Measurements from ENCODE around the gene CDK13.

The CDK13 gene

GRCh38 chr7:39950473-39951225, 593 bp downstream of the CDK13 start:
- DNase-seq, result peak; percentile 65

DNA sequence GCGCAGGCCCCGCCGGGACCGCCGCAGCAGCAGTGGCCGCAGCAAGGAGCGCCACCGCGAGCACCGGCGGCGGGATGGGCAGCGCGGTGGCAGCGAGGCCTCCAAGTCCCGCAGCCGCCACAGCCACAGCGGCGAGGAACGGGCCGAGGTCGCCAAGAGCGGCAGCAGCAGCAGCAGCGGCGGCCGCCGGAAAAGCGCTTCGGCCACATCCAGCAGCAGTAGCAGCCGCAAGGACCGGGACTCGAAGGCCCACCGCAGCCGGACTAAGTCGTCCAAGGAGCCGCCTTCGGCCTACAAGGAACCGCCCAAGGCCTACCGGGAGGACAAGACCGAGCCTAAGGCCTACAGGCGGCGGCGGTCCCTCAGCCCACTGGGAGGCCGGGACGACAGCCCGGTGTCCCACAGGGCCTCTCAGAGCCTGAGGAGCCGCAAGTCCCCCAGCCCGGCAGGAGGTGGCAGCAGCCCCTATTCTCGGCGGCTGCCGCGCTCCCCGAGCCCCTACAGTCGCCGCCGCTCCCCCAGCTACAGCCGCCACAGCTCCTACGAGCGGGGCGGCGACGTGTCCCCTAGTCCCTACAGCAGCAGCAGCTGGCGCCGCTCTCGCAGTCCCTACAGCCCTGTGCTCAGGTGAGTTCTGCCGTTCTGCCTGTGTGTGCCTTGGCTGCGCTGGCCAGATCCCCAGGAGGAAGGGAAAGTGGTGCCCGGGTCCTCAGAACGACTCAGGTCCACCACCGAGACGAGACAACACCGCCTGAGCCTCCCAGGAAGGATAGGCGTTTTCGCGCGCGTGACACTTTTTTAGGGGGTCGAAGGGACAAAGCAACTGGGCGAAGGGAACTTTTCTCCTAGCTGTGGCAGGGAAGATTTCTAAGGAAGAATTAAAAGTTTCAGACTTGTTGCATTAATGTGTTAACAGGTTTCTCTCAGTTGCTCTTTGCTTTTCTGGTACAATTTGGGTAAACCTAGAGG, 1.5 kb downstream of the CDK13 start:
- DNase-seq, result peak; percentile 93

DNA sequence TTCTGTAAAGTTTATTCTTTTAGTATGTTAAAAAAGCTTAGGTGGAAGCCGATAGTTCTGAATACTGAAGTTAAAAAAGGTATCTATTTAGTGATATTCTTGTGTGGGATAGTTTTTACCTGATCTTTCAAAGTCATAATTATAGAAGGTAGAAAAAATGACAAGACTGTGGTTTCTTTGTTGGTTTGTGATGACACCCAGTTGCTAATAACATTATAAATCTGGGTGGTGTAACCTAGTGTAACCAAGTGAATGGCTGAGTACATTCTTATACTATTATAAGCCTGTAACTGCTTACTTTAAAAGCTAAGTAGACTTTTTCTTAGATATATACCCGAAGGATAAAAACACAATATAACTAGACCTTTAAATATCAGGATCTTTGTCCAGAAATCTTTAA, 2.3 kb downstream of the CDK13 start:
- DNase-seq, result peak; percentile 47

DNA sequence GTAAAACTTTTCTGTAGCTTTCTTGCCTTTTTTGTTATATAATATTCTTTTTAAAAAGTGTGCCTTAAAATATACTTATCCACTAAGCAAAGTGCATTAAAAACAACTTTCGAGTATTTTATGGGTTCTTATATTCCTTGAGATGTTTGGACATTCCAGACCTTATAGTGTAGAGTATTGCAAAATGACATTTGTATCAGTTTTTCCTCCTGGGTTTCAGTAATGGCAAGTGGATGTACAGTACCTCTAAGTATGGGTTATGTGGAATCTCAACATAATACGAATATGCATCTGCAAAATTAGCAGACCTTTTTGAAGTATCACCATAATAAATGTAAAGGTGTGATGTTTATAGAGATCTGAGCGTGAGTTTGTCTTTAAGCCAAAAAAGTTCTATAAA, 2.7 kb downstream of the CDK13 start:
- no peak for DNase-seq

DNA sequence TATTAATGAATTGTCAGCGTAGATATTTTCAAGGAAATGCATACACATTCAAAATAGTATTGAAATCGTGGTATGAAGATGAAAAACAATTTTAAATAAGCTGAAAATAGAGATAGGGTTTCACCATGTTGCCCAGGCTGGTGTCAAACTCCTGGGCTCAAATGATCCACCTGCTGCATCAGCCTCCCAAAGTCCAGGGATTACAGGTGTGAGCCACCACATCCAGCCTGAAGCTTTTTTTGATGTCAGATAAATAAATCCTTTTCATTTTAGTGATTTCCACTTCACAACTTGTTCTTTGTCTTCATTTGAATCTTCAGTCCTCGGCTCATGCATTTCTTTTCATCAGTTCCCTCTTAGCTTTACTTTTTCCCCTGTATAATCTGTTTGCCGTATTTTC, 4.6 kb downstream of the CDK13 start:
- DNase-seq, result no peak

DNA sequence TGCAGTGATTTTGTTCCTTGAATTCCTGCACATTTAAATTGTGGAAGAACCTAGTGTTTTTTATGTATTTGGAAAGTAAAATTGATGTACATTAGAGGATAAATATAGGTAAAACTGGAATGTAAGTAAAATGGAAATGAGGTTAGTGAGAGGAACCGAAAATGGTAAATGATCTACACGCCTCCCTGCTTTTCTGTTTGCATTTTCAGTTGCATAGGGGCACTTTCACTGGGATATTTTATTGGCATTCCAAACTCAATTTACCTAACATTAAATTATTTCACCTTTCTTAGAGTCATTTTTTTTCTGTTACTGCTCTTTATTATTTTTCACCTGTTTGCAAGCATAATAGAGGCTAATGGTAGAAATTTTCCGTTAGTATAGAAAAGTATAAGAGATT, 8.0 kb downstream of the CDK13 start:
- DNase-seq, result no peak

- DNase-seq, result no peak
Observed at GRCh38 chr7:39967406-39968161, 17.5 kb downstream of the CDK13 start.

DNA sequence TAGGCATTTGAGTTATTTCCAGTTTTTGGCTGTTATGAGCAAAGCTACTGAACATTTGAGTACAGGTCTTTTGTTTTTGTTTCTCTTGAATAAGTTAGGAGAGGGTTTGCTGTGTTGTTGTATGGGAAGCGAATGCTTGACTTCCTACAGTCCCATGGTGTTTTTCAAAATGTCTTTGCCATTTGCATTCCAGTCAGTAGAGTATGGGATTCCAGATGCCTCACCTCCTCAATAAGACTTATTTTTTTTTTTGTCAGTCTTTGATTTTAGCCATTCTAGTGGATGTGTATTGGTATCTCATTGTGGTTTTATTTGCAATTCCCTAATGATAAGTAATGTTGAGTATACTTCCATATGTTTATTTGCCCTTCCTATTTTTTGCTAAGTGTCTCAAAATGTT, 19.4 kb downstream of the CDK13 start:
- no peak for DNase-seq

GRCh38 chr7:39971924-39972323, 21.9 kb downstream of the CDK13 start:
- DNase-seq, result no peak

DNA sequence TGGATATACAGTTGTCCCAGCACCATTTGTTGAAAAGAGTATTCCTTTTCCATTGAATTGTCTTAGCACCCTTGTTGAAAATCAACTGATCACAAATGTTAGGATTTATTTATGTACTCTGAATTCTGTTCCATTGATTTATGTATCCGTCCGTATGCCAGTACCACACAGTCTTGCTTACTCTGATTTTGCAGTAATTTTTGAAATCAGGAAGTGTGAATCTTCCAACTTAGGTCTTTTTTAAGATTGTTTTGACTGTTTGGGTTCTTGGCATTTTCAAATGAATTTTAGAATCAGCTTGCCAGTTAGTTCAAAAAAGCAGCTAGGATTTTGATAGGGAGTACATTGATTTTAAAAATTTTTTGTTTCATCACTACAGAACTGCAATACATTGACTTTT, 23.7 kb downstream of the CDK13 start:
- no peak for DNase-seq

GRCh38 chr7:39978230-39978934, 28.3 kb downstream of the CDK13 start:
- no peak for DNase-seq

GRCh38 chr7:39979406-39980073, 29.5 kb downstream of the CDK13 start:
- DNase-seq, result no peak

DNA sequence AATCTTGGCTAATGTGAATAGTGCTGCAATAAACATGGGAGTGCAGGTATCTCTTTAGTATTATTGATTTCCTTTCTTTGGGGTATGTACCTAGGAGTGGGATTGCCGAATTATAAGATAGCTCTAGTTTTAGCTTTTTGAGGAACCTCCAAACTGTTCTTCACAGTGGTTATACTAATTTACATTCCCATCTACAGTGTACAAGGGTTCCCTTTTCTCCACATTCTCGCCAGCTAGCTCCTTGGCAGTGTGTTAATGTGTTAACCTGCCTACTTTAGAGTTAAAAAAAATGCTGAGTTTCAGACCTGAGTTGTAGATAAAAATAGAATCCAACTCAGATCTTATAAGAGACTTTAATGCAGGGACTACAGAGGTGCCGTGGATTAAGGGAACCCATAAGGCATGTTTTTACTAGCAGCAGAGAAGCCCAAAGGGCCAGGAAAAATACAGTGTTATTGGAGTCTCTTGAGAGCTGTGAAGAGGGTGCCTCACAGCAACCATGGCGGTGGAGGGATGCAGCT, 35.4 kb downstream of the CDK13 start:
- peak; percentile 28 for DNase-seq

GRCh38 chr7:39987641-39988347, 37.7 kb downstream of the CDK13 start:
- no peak for DNase-seq

GRCh38 chr7:40000734-40001315, 50.8 kb downstream of the CDK13 start:
- DNase-seq, result no peak

DNA sequence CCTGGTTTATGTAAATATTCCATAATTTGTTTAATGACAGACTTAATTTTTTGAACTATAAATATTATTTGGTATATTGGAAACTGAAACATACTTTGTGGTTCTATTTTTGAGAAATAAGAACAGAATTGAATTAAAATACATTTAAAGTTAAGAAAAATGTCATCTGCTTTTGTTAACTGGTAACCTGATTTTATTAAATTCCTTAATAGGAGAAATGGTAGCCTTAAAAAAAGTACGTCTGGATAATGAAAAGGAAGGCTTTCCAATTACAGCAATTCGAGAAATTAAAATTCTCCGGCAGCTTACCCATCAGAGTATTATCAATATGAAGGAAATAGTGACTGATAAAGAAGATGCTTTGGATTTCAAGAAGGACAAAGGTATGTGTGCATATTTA, 51.6 kb downstream of the CDK13 start:
- DNase-seq, result no peak

- no peak for DNase-seq
Observed at GRCh38 chr7:40003597-40003996, 53.5 kb downstream of the CDK13 start.

DNA sequence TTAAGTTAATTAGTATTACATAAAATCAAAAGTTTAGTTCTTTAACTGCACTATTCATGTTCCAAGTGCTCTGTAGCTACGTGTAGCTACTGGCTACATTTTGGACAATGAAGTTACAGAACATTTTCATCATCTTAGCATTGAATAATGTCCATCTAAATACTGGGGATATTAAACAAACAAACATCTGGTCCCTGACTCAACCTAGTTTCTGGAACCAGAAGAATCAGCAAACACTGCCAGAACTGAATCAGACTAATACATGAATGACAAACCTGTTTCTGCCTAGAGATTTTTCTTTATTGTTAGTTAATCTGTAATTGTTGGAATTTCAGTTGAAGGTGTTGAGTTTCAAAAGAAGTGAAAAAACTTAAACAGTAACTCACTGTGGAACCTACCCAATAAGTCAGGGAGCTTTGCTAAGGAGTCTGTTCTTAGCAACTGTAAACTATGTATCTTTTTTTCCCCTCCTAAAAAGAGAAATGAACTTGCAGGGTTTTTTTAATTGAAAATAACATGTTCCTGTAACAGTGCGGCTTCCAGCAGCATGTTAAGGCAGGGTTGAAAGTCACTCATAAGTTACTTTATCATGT, 58.3 kb downstream of the CDK13 start:
- no peak for DNase-seq

GRCh38 chr7:40009301-40009700, 59.2 kb downstream of the CDK13 start:
- DNase-seq, result no peak

DNA sequence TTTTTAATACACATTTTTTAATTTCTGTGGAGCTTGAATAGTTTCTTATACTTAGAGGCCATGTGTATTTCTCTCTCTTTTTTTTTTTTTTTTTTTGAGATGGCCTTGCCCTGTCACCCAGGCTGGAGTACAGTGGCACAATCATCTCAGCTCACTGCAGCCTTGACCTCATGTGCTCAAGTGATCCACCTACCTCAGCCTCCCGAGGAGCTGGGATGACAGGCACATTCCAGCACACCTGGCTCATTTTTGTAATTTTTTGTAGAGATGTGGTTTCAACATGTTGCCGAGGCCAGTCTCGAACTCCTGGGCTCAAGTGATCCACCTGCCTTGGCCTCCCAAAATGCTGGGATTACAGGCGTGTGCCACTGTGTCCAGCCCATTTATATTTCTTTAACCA, 64.3 kb downstream of the CDK13 start:
- DNase-seq, result no peak
